NT2/D1 (cell line): ENCODE results near the gene HNRNPH3.

Experiments used
- SUZ12 ChIP-seq: IDR thresholded peaks from 2 replicates; pipeline ENCODE4 v1.6.1; 2011; ENCODE audit not compliant: insufficient read length, insufficient read depth; ENCODE audit errors: extremely low read depth
- YY1 ChIP-seq: IDR thresholded peaks from 2 replicates; pipeline ENCODE4 v1.6.1; 2011; ENCODE audit not compliant: insufficient read length, insufficient read depth
- ZNF274 ChIP-seq: IDR thresholded peaks from 2 replicates; pipeline ENCODE4 v1.6.1; 2011; ENCODE audit warnings: mild to moderate bottlenecking, low read depth, low read length

GRCh38 chr10:68290736-68291135 is 41.1 kb upstream of the HNRNPH3 start:
- TF ChIP-seq YY1 (no peak), SUZ12 (no peak), ZNF274 (no peak)
